ENCODE measurements around the gene SNX1.

SNX1 gene

DNA sequence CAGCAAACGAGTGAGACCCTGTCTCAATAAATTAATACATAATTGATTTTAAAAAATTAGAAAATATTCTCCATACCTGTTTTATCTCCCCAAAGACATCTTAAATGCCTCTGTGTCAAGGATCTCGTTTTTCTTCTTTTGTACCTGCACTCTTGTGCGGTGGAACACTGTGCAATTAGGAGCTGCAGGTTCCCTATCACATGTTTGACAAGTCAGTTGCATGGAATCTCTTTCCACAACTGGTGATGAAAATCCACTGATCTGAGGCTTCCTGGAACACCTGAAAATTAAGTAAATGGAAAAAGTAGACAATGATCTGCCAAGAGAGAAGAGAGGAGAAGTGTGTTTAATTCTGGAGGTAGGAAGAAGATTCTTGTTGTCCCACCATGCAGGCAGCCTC lies 52.8 kb downstream of the SNX1 start:
- no peak for DNase-seq

GRCh38 chr15:64149424-64149823 lies 53.6 kb downstream of the SNX1 start:
- no peak for DNase-seq

- DNase-seq = no peak
Measured at GRCh38 chr15:64149893-64150578, 54.3 kb downstream of the SNX1 start.

DNA sequence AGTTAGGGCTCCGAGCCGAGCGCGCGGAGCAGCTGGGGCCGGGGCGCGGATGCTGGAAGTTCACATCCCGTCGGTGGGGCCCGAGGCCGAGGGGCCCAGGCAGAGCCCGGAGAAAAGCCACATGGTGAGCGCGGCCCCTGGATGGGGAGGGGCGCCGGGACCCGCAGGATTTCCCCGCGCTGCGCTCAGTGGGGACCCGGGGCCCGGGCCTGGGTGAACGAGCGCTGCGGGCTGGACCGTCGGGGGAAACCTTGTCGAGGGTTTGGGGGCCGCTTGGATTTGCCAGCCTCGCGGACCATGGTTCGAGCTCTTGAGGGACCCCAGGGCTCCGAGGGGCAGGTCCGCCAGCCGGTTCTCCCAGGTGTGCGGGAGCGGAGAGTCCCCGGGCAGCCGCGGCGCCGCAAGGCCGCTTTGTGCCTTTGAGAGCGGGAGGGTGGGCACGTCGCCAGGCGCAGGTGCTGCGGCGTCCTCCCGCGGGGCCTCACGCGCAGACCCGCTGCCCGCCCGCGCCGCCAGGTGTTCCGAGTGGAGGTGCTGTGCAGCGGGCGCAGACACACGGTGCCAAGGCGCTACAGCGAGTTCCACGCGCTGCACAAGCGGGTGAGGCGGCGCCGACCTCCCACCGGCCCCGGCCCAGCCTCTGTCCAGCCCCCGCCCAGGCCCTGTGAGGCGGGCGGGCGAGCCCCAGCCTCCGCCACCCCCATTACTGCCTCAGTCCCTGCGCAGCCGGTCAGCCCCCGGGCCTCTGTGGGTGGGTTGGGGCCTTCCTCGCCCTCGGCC lies 56.1 kb downstream of the SNX1 start, which contains the start of gene SNX22:
Gene SNX22 (plus strand): TSS at position 5 of the 780 bp plus-strand sequence. CDS start 45 bp downstream, at position 50.
- DNase-seq = no peak

DNA sequence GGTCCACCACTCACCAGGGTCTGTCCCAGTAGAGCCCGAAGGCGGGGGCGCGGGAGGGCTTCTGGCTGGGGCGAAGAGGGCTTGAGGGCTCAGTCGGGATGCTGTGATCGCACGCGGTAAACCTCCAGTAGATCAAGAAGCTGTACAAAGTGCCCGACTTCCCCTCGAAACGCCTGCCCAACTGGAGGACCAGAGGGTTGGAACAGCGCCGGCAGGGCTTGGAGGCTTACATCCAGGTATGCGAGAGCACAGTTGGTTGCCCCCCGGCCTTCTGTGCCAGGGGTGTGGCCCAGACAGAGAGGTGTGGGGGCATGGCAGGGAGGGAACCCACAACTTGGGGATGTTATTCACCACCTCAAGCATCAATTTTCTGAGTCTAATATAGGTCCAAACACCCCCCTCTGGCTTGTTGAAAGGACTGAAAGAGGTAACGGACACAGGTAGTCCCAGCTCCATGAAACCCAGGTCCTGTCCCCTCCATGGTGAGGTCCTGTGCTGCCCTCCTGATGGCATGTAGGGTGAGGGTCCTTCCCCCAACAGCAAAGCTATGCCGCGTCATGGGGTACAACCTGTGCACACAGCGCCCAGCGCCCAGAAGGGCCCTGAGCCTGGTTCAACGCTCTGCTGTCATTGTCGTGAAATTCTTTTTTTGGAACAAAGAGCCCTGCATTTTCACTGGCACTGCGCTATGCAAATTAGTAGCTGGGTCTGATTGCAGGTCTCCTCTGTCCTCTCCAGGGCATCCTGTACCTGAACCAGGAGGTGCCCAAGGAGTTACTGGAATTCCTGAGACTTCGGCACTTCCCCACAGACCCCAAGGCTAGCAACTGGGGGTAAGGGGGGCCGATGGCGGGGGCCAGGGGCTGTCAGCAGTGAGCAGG lies 57.0 kb downstream of the SNX1 start:
- DNase-seq = no peak

- DNase-seq = peak; percentile 92
Measured at GRCh38 chr15:64153480-64154367, 57.9 kb downstream of the SNX1 start.

DNA sequence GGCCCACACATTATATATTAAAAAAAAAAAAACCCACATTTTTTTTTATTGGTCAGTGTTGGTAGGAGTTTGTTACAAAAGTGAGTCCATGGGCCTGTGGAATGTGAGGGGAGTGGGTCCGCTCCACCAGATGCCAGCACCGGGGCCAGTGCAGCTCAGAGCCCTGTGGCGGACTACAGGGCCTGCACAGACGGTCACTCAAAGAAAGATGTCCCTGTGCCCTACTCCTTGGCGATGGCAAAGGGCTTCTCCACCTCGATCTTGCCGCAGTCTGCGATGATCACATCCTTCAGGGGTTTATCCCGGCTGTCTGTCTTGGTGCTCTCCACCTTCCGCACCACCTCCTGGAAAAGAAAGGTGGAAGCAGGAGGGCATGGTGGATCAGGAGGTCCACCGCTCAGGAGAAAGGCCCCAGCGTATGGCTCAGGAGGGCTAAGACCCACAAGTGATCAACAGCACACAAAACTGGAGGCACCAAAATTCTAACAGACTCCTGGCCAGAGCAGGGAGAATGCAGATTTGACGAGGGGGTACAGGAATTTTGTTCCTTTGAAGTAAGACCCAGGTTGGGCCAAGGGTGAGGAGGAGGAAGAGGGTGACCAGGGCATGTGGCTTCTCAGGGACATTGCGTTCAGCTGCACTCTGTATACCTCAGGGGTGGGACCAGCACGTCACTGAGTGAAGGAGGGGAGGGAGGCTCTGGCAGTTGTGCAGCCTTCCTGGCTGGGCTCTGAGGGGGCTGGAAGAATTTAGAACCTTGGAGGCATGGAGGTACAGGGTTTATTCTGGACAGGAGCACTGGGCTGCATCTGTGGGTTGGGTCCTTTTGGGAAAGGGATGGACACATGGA lies 60.2 kb downstream of the SNX1 start:
- DNase-seq = no peak

- no peak for DNase-seq
Measured at GRCh38 chr15:64156652-64157331, 61.0 kb downstream of the SNX1 start.

DNA sequence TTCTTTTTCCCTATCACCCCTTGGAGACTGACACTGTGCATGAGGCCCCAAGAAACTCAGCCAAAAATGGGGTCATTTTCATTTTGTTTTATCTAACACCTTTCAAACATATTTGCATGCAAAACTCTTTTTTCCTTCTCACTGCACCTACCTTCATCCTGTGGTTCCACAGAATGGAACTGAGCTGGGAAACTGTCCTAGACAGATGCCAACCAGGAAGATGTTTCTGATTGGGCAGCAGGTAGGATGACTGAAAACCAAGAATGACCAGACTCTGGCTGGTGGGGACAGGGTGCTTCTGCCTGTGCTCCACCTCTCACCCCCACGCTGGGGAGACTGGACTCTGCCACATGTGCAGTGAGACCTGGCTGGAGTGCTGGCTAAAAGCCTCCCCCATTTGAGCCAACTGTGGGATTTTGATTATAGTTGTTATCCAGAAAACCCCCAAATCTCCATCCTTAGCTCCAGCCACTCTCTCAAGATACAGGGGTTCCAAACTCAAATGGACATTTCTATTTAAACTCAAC lies 61.9 kb downstream of the SNX1 start:
- DNase-seq = no peak

- no peak for DNase-seq
Measured at GRCh38 chr15:64158363-64159134, 62.8 kb downstream of the SNX1 start.

GRCh38 chr15:64161688-64162477 lies 66.1 kb downstream of the SNX1 start:
- DNase-seq = no peak

- DNase-seq = no peak
Measured at GRCh38 chr15:64162478-64162868, 66.7 kb downstream of the SNX1 start.

DNA sequence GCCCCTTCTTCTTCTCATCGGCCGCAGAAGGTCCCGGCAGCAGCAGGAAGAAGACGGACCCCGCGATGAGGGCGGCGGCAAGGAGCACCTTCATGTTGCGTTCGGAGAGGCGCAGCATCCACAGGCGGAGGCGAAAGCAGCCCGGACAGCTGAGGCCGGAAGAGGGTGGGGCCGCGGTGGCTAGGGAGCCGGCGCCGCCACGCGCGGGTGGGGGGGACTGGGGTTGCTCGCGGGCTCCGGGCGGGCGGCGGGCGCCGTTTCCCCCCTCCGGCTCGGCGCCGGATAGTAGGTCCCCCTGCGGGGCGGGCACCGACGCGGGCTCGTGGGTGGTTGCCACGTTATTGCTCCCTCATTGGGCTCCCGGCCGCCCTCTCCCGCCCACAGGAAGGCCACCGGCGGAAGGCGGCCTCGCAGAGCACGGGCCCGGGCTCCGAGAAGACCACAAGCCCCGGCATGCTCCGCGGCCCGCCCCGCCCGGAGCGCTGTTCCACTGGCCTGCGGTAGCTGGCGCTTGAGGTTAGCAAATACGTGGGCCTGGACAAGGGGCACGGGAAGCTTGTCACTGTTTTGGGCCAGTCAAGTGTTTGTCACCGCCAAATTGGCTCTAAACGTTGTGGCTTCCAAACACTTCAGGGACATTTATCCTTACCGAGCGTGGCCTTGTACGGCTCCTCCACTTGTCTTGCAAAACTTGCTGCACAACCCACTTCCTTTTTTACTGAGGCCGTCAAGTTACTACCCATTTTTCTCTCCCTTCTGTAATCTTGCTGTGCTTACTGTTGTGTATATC lies 67.3 kb downstream of the SNX1 start, which contains the start of gene PPIB:
Gene PPIB (minus strand): TSS at position 154 of the 790 bp plus-strand sequence. CDS start 36 bp downstream, at position 118.
- DNase-seq = peak; percentile 98

GRCh38 chr15:64163659-64164362 lies 68.0 kb downstream of the SNX1 start:
- no peak for DNase-seq

- DNase-seq = no peak
Measured at GRCh38 chr15:64164436-64164835, 68.7 kb downstream of the SNX1 start.

- DNase-seq = no peak
Measured at GRCh38 chr15:64166102-64166890, 70.5 kb downstream of the SNX1 start.

Data from stimulated activated CD4-positive, alpha-beta T cell treated with anti-CD3 and anti-CD28 coated beads, Interleukin-1b, Interleukin-23, amount 100 ng/mL, for 48 hours (primary cell).